NCI-H1105 treated with DMSO at 0.1 percent for 48 hours (cell line): Measurements from ENCODE around the gene LLPH.
A peak's percentile ranks its signal among the peaks of the same experiment; 100 is the strongest.
"Not testable (repeated sequence)": the region's sequence is repeated elsewhere in the genome, so short reads cannot be mapped to it uniquely, and the experiment has no call there.

Experiments
- DNase-seq: peaks from one replicate; lab custom pipeline; 2025; lab: John Stamatoyannopoulos, UW

Gene LLPH

DNA sequence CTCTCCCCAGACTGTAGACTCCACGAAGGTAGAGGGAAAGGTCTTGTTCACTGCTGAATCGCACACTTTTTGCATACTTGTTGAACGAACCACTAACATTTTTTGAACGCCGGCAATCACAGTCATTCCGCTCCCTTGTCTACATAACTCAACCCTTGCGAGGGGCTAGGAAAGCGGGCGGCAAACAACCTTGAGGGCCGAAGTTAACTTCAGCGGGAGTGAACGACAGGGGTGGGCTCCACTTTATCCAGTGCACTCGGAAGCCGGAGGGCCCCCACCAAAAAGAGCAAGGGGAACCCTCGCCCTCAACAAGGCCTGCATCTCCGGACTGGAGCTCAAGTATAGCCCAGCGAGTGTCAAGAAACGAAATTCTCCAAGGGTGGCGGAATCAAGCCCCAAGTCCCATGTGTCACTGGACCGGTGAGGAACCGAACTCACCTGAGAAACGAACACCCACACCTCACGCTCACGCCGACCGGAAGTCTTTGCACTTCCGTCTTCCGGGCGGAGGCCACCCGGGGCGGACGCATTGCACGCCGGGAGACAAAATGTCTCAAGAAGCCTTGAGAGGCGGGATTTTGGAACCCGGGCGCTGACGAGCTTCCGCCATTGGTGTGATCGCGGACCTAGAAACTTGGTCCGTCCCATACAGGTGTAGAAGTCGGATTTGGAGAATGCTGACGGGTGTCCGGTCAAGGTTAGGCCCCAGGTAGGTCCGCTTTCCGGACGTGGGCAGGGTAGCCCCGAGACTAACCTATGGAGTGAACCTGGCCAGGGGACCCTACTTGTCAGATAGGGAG is at the start of gene LLPH:
Gene LLPH, minus strand, starts transcription at position 484 of the 800 bp plus-strand sequence. CDS start 1,644 bp downstream, outside the sequence.
- DNase-seq = peak; percentile 86

DNA sequence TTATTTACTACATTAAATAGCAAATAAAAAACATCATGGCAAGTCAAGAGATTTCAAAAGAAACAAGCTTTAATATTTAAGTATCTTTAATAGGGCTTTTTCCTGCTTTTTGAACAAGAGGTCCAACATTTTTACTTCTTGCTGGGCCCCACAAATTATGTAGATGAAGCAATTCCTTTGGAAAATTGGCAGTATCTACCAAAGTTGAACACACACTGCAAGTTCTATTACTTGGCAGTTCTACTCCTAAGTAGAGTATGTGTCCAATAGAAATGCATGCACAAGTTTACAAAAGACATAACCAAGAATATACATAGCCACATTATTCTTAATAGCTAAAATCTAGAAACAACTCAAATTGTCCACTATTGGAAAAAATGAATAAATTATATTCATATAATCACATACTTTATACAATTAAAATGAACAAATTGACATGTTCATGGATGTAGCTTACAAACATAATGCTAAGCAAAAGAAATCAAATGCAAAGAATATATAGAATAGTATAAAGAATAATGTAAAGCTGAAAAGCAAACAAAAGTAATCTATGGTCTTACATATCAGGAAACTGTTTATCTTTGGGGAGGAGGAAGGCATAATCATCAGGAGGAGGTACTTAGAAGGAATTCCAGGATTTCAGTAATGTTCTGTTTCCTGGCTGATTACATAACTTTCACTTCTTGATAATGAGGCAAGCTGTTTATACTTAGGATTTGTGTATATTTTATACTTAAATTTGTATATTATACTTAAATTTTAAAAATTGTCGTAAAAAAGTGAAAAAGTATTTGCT is 45.8 kb upstream of the LLPH start:
- DNase-seq = no peak

DNA sequence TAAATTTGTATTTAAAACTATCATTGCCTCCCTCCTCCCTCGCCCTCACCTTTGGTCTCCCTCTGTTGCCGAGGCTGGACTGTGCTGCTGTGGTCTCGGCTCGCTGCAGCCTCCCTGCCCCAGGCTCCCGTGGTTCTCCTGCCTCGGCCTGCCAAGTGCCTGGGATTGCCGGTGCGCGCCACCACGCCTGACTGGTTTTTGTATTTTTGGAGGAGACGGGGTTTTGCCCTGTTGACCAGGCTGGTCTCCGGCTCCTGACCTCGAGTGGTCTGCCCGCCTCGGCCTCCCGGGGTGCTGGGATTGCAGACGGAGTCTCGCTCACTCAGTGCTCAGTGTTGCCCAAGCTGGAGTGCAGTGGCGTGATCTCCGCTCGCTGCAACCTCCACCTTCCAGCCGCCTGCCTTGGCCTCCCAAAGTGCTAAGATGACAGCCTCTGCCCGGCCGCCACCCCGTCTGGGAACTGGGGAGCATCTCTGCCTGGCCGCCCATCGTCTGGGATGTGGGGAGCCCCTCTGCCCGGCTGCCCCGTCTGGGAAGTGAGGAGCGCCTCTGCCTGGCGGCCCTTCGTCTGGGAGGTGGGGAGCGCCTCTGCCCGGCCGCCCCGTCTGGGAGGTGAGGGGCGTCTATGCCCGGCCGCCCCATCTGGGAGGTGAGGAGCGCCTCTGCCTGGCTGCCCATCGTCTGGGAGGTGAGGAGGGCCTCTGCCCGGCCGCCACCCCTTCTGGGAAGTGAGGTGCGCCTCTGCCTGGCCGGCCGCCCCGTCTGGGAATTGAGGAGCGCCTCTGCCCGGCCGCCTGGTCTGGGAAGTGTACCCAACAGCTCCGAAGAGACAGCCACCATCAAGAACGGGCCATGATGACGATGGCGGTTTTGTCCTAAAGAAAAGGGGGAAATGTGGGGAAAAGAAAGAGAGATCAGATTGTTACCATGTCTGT is 44.1 kb upstream of the LLPH start:
- DNase-seq = not testable (repeated sequence)

- DNase-seq = no peak
Measured at GRCh38 chr12:66170606-66171005, 40.1 kb upstream of the LLPH start.

- peak; percentile 91 for DNase-seq
Measured at GRCh38 chr12:66169221-66170170, 38.9 kb upstream of the LLPH start, which contains the start of gene TMBIM4. Gene TMBIM4 (minus strand): TSS chr12:66169996. CDS start chr12:66169951, 45 bp downstream.

DNA sequence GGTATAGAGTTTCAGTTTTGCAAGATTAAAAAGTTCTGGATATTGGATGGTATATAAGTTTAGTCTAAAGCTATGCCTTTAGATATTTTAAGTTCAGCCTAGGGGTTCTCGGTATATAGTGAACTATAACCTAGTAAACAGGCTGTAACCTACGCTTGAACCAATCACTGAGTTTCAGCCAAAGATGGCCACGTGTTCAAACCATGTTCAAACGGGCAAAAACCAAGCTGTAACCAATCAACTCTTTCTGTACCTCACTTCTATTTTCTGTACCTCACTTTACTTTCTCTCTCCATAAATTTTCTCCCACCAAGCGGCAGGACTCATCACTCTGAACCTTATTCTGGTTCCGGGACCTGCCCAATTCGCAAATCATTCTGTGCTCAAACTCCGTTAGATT is 37.9 kb upstream of the LLPH start:
- DNase-seq = no peak

GRCh38 chr12:66166561-66166960 is 36.0 kb upstream of the LLPH start:
- DNase-seq = no peak

DNA sequence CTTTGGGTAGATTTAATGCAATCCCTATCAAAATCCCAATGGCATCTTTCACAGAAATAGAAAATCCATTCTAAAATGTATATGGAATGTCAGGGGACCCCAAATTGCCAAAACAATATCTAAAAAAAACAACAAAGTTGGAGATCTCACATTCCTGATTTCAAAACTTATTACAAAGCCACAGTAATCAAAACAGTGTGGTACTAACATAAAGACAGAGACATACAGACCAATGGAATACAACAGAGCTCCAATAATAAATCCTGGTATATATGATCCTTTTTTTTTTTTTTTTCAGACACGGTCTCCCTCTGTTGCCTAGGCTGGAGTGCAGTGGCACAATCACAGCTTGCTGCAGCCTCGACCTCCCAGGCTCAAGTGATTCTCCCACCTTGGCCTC is 34.6 kb upstream of the LLPH start:
- DNase-seq = no peak

DNA sequence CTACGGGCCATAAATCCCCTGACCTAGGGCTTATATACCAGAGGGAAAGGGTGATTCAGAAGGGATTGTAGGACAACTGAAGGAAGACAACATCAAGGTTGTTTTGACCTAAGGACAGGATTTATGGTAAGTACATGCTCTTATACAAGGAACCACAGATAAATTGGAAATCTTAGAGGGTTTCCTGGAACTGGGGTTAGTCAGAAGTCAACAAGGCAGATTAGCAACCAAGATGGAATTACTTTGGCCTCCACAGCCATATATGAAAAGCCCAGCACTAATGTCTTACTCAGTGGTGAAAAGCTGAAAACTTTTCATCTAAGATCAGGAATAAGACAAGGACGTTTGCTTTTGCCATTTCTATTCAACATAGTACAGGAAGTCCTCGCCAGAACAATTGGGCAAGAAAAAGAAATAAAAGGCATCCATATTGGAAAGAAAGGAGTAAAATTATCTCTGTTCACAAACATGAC is 33.8 kb upstream of the LLPH start:
- DNase-seq = no peak

- DNase-seq = no peak
Measured at GRCh38 chr12:66163289-66163688, 32.7 kb upstream of the LLPH start.

DNA sequence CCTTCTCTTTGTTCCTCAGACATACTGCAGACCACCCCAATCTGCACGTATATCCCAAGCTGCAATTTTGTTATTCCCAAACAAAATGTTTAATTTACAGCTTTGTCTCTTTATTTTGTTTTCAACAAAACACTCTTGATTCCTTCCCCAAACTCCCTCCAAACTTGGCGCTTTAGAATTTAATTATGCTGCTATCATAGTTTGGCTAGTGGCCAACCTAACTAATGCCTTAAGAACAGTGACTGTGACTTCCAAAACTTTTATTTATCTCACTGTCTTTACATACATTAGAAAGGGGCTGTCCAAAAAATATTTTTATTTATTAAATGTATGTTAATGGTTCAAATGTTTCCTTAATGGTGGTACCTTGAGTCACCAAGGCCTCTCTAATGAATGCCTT is 32.2 kb upstream of the LLPH start:
- DNase-seq = no peak

- no peak for DNase-seq
Measured at GRCh38 chr12:66160704-66161103, 30.2 kb upstream of the LLPH start.

GRCh38 chr12:66159123-66159522 is 28.6 kb upstream of the LLPH start:
- DNase-seq = no peak

DNA sequence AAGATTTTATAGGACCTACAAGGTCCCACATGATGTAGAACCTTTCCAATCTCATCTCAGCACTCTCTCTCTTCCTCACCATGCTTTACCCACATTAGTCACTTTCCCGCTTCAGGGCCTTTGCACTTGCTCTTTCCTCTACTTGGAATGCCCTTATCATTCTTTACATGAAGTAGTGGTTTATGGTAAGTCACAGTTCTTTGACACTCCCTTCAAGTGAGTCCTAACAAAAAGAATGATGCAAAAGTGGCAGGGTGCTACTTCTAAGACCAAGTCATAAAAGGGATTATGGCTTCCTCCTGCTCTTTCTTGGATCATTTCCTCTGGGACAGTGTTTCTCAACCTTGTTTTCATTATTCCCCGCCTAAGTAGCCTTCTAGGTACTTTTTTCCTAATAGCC is 26.1 kb upstream of the LLPH start:
- no peak for DNase-seq

GRCh38 chr12:66154776-66155175 is 24.2 kb upstream of the LLPH start:
- no peak for DNase-seq

DNA sequence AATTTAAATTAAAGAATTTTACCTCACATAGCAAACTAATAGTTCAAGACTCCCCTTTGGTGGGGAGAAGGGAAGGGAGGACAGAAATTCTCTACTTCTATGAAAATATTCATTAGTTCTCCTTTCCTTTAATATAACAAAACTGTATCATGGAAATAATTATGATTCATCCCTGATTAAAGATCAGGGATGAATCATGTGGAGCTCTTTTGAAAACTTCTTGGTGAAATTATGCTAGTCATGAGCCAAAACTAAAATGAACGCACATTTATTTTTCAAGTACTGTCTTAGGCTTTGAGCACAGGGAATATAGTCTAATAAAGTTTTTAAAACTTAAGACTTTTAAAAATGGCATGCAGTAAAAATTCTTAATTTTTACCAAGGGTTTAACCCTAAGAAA is 22.2 kb upstream of the LLPH start:
- DNase-seq = no peak

DNA sequence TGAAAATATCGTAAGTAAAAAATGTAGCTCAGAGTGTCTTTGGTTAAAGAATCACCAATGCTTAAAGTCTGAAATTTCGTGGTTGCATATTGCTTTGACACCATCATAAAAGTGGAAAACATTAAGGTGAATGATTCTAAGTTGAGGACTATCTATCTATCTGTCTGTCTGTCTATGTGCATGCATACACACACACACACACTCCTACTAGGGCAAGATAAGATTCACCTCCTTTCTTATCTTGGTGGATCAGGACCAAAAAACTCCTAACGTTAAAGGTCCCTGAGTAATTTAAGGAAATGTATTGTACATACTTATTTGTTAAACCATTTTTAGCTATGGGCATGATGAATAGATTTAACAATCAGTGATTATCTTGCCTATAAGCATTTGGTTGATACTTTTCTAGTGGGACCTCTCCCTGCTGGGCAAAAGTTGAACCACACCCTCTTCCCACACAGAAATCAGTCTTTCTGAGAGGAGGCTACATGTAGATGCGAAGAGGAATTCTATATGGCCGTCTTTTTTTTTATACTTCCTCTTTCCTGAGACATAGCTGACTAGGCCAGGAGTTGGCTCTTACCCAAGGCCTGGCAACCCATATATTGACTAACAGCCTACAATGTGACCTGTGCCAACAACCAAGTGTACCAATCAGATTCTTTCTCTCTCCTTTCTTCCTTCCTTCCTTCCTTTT is 19.3 kb upstream of the LLPH start:
- no peak for DNase-seq

DNA sequence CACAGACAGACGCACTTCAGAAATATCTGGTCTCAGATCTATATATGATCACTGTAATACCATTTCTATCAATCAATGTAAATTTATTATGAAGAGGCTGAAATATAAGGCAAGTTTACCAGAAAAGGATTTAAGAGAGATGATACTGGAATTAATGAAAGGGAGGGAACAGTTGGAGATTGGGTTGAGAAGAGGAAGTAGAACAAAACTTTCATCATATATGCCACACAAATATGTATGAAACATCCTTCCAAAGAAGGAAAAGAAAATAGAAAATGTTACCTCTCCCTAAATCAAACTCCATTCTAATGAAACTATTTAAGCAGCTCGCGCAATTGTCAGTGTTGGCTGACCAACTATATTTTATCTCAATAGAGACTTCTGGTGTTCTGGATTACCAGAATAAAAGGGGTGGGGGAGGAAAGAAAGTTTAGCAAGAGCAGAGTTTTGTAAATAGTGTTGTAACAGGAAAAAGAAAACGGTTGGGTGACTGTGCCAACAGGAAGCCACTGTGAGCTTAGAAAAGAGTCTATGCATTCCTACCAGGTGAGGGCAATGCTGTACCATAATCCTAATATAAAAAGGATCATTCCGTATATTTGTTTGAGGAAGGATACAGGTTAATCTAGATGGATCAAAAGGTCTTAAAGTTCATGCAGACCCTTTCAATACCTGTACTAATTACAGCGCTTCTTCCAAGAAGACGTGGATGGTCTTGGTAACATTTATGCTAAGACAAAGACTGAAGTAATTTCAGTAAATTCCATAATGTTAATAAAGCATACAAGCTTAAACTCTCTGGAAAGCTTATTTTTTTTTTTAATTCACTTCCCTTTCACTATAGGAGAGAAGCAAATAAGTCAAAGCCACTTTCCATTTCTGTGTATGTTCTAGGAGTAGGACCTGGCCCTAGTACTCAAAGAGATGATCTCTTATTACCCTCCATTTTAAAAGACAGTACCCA is 14.5 kb upstream of the LLPH start:
- peak; percentile 58 for DNase-seq

DNA sequence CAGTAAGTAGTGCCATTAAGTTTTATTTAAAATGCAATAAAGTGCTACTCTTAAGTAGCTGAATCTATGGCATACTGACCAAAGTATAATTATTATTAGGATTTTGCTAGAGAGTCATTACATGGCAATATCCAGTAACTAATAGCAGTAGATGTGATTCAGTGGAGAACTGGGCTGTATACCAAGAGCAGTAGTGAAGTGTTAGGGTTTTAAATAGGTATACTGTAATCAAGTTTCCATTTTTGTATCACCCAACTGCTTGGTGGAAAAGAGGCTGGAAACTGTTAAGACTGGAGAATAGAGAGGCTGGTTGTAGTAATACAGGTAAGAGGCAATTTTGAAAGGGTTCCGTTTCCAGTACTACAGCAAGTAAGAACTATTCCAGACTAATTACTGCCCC is 13.3 kb upstream of the LLPH start:
- DNase-seq = no peak
